Esophagus muscularis mucosa (tissue), 4 donors: ENCODE results near the gene TMPRSS15.

Source experiments
- CTCF ChIP-seq, 3 experiments: fragments of 200-600 bp in 2 of 3; fragments of 450-650 bp in 1 of 3; sonication (generic) in 2 of 3; IDR thresholded peaks; one replicate each; pipeline ENCODE4 v1.5.1; 2017 to 2019; ENCODE audit warnings: antibody characterized with exemption in 3 of 3, mild to moderate bottlenecking in 2 of 3, moderate library complexity in 1 of 3
- EP300 ChIP-seq: sonication (generic); formaldehyde crosslinking; IDR thresholded peaks from one replicate; pipeline ENCODE4 v1.6.1; 2017; ENCODE audit warnings: antibody characterized with exemption
- POLR2A ChIP-seq: fragments of 450-650 bp; IDR thresholded peaks from one replicate; pipeline ENCODE4 v1.6.1; 2017; ENCODE audit warnings: antibody characterized with exemption, moderate library complexity, mild to moderate bottlenecking, low read depth
- POLR2AphosphoS5 ChIP-seq, 2 donors: sonication (generic); formaldehyde crosslinking; IDR thresholded peaks; one replicate each; pipeline ENCODE4 v1.6.1; 2017; ENCODE audit warnings: antibody characterized with exemption in 2 of 2

GRCh38 chr21:18417141-18417790 is 13.7 kb upstream of the TMPRSS15 start:
- no peak for TF ChIP-seq EP300
- no peak for TF ChIP-seq CTCF (IDR thresholded peaks at IDR 0.05)
- TF ChIP-seq POLR2A, result no peak
- TF ChIP-seq POLR2AphosphoS5 (IDR thresholded peaks at IDR 0.05), result no peak
